Measurements from ENCODE around the gene MSH3.
"Not testable (repeated sequence)": the region's sequence is repeated elsewhere in the genome, so short reads cannot be mapped to it uniquely, and the experiment has no call there.

- TF ChIP-seq CTCF (conservative IDR thresholded peaks at IDR 0.05; ENCODE audit: low read length); EZH2phosphoT487 (IDR thresholded peaks at IDR 0.05; ENCODE audit: borderline replicate concordance): not testable (repeated sequence)
These were observed 129.3 kb downstream of the MSH3 start for GRCh38 chr5:80783751-80784150.

All from Loucy (cell line).